ENCODE data around the gene TTC28. TPM values are rescaled to one million over a fixed set of nuclear protein-coding genes. Genes with fewer than 3 reads are reported as not detected.

Gene TTC28
- total and polyA plus RNA-seq, 7 donors = 0.23 to 102 (median 46.1) TPM

- WGBS, 2 donors = 45 to 76% methylated on average over 9 of the region's 9 CpGs
- intact Hi-C loops (cut with DNase I) = no loop called here
Measured at GRCh38 chr22:27972732-27973698, 706.6 kb downstream of the TTC28 start.

GRCh38 chr22:27971926-27972325, 707.7 kb downstream of the TTC28 start:
- Histone ChIP-seq H3K9me3 (peaks cover 0 to 4% (median 2%) of the 10 kb centered on the region in 4 donors), H3K36me3 (peaks cover 0 to 7% (median 0%) of the 10 kb centered on the region in 4 donors), H3K4me3 (no peak overlapping the region), H3K4me1 (no peaks in the 10 kb centered on the region), H3K27ac (no peak overlapping the region), H3K27me3 (no peaks in the 10 kb centered on the region)
- intact Hi-C loops (cut with DNase I) = no loop called here
- DNase-seq = no peak
- no peak for TF ChIP-seq CTCF (IDR thresholded peaks at IDR 0.05)
- no peak for TF ChIP-seq EP300 (IDR thresholded peaks at IDR 0.05)
- TF ChIP-seq POLR2A (IDR thresholded peaks at IDR 0.05) = no peak
- TF ChIP-seq POLR2AphosphoS5 (IDR thresholded peaks at IDR 0.05) = no peak
- WGBS, 2 donors = 93 to 100% methylated on average over 1 of the region's 1 CpG

More at GRCh38 chr22:27972732-27973698, 706.6 kb downstream of the TTC28 start:
- TF ChIP-seq POLR2AphosphoS5 (IDR thresholded peaks at IDR 0.05) (no peak), CTCF (IDR thresholded peaks at IDR 0.05) (no peak)
- Histone ChIP-seq H3K36me3 (peaks cover 0 to 7% (median 0%) of the 10 kb centered on the region in 4 donors), H3K4me3 (no peak overlapping the region), H3K27ac (no peak overlapping the region), H3K9me3 (peaks cover 0 to 4% (median 2%) of the 10 kb centered on the region in 4 donors), H3K4me1 (no peaks in the 10 kb centered on the region), H3K27me3 (no peaks in the 10 kb centered on the region)
- DNase-seq = no peak

GRCh38 chr22:27970596-27971220, 708.9 kb downstream of the TTC28 start:
- Histone ChIP-seq H3K4me3 (no peak overlapping the region), H3K9me3 (peaks cover 0 to 4% (median 2%) of the 10 kb centered on the region in 4 donors), H3K27me3 (no peaks in the 10 kb centered on the region), H3K4me1 (no peaks in the 10 kb centered on the region), H3K36me3 (peaks cover 0 to 7% (median 0%) of the 10 kb centered on the region in 4 donors), H3K27ac (no peak overlapping the region)
- 90 to 93% methylated on average over 1 of the region's 1 CpG for WGBS, 2 donors
- intact Hi-C loops (cut with DNase I) = no loop called here
- TF ChIP-seq CTCF (IDR thresholded peaks at IDR 0.05) (no peak), POLR2A (IDR thresholded peaks at IDR 0.05) (no peak), POLR2AphosphoS5 (IDR thresholded peaks at IDR 0.05) (no peak), EP300 (IDR thresholded peaks at IDR 0.05) (no peak)
- DNase-seq = no peak

GRCh38 chr22:27966168-27967064, 713.2 kb downstream of the TTC28 start:
- no peak for DNase-seq
- no peak overlapping the region for H3K27ac ChIP-seq
- no peaks in the 10 kb centered on the region for H3K27me3 ChIP-seq
- peaks cover 0 to 6% (median 0%) of the 10 kb centered on the region in 4 donors for H3K36me3 ChIP-seq
- intact Hi-C loops (cut with DNase I) = no loop called here
- WGBS, 2 donors = 95 to 96% methylated on average over 15 of the region's 15 CpGs
- TF ChIP-seq POLR2A (IDR thresholded peaks at IDR 0.05) (no peak), POLR2AphosphoS5 (IDR thresholded peaks at IDR 0.05) (no peak), EP300 (IDR thresholded peaks at IDR 0.05) (no peak), CTCF (IDR thresholded peaks at IDR 0.05) (no peak)
- H3K4me3 ChIP-seq = no peak overlapping the region
- H3K4me1 ChIP-seq = peaks cover 0 to 11% (median 6%) of the 10 kb centered on the region in 4 donors
- peaks cover 0 to 4% (median 2%) of the 10 kb centered on the region in 4 donors for H3K9me3 ChIP-seq

Measured in sigmoid colon (tissue), 7 donors.